Spleen (tissue), 7 donors: Measurements from ENCODE around the gene RBM4B.

Source experiments
- CTCF ChIP-seq, 11 experiments: fragments of 200-600 bp in 7 of 11; fragments of 450-650 bp in 4 of 11; sonication (generic) in 4 of 11; IDR thresholded peaks in 8 of 11; conservative IDR thresholded peaks in 3 of 11; 1 replicate in 7 of 11; 2 replicates in 4 of 11; pipeline versions ENCODE4 v1.4.0 to v1.8.0; 2016 to 2021; ENCODE audit warnings: antibody characterized with exemption in 11 of 11, inconsistent platforms in 4 of 11, mild to moderate bottlenecking in 1 of 11
- POLR2AphosphoS5 ChIP-seq, 3 donors: sonication (generic); formaldehyde crosslinking; IDR thresholded peaks; one replicate each; pipeline ENCODE4 v1.5.1; 2017; ENCODE audit warnings: antibody characterized with exemption in 3 of 3
- donor health status: DM: no; HTN: no; CAD: no; lungs with moderate emphysema.
- donor health status: DM: no; HTN: no; CAD: no.
- donor health status: DM: no; HTN: no; CAD: no.

- TF ChIP-seq CTCF (IDR thresholded peaks at IDR 0.05 in 8 of 11, conservative IDR thresholded peaks at IDR 0.05 in 3 of 11) (no peak), POLR2AphosphoS5 (IDR thresholded peaks at IDR 0.05) (no peak)
These were observed 36.2 kb upstream of the RBM4B start for GRCh38 chr11:66713746-66714480.
